HG03521 (cell line): ENCODE results near the gene TMEM184C.

Experiments
- ATAC-seq: cut with Tn5 transposase; IDR thresholded peaks from one replicate; pipeline ENCODE4 v1.9.1; 2021; ENCODE audit warnings: mild to moderate bottlenecking, moderate library complexity; ENCODE audit not compliant: unreplicated experiment

TMEM184C gene

DNA sequence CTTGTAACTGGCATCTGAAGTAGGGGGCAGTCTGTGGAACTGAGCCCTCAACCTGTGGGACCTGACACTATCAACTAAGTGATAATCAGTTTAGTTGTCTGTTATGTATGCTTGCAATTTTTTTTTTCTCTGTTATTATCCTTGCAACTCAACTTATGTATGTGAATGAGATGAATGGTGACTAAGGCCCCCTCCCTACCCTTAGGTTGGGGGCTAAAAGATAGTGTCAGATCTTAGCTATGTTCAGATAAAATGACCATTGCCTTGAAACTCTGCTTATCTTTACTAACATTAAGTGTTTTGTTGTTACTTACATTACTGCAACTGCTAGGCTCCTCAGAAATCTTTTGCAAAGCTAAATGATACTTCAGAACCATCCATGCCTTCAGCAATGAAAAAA lies 31.5 kb downstream of the TMEM184C start:
- ATAC-seq = no peak

DNA sequence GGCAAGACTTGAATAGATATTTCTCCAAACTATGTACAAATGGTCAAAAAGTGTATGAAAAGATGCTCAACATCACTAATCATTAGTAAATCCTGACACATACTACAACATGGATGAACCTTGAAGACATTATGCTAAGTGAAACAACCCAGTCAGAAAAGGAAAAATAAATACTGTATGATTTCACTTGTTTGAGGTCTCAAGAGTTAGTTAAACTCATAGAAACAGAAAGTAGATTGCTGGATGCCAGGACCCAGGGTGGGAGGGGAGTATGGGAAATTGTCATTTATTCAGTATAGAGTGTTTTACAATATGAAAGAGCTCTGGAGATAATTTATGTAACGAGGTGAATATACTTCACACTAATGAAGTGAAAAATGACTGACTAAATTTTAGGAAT lies 34.4 kb downstream of the TMEM184C start:
- ATAC-seq = no peak

DNA sequence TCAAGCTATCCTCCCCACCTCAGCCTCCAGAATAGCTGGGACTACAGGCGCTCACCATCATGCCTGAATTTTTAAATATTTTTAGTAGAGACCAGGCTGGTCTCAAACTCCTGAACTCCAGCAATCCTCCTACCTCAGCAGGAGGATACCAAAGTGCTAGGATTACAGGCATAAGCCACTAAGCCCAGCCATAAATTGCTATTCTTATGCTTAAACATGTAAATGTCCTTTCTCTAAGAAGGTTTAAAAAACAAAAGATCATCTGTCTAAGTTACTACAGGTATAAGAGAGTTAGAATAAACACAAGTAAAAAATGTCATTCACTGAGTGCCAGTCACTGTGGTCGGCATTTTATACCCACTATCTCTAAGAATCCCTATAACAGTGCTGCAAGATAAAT lies 38.4 kb downstream of the TMEM184C start:
- no peak for ATAC-seq

DNA sequence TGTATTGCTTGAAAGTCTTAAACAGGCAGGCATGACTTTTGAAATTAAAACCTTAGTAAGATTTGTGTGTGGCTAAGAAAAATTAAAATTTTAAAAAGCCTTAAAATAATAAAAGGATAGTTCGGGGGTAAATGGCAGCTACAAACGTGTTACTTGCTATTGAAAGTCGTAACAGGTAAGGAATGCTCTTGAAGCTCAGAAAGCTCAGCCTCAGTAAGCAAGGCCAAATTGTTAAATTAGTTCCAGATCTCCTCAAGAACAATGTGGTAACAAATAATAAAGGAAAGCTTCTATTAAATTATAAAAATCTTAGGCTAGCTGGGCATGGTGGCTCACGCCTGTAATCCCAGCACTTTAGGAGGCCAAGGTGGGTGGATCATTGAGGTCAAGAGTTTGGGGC lies 41.3 kb downstream of the TMEM184C start:
- ATAC-seq = no peak

DNA sequence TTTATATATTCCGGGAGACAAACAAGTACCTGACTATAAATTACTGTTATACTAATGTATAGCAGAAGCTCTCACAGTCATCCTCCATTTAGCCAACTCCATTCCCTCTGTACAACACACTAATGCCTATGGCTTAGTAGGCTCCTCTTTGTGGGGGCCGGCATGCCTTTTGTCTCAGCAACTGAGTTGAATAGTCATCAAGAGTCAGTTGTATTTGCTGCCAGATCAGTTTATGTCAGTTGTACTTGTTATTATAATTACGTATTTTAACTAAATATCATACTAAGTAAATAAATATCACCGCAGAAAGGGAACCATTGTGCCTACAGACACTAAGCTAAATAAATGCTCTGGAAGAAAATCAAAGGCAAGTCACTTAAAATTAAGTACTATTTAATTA lies 56.9 kb downstream of the TMEM184C start:
- no peak for ATAC-seq

DNA sequence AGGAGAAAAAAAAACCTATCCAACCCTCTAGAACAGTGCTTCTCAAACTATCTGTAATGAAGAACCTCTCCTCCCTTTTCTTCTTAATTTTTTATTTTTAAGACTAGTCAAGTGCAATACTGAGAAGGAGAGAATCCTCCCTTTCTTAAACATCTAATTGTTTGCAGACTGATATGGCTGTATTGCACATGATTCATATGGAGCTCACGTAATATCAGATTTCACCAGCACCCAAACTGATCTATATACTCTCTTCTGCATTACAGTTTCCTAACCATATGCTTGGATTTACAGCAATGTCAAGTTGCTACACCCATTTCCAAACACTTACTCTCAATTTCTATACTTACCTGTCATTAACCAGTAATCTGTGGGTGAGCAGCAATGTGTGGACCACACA lies 57.3 kb downstream of the TMEM184C start:
- no peak for ATAC-seq

DNA sequence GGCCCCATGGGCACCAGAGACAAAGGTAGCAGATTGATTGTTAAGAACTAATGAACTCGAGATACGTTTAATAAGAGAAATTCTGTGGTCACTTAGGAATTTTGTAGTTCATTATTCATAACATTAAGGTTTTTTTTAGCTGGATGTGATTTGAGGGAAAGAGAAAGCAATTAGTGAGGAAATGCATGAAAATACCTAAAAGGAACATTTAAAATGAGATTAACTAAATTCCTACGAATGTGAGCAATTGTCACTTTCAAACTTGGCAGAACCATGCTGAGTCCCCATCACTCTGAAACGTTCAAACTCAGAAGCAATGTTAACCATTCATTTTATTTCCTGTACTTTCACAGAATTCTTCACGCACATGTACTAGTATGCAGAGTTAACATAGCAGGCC lies 60.9 kb downstream of the TMEM184C start:
- ATAC-seq = no peak

DNA sequence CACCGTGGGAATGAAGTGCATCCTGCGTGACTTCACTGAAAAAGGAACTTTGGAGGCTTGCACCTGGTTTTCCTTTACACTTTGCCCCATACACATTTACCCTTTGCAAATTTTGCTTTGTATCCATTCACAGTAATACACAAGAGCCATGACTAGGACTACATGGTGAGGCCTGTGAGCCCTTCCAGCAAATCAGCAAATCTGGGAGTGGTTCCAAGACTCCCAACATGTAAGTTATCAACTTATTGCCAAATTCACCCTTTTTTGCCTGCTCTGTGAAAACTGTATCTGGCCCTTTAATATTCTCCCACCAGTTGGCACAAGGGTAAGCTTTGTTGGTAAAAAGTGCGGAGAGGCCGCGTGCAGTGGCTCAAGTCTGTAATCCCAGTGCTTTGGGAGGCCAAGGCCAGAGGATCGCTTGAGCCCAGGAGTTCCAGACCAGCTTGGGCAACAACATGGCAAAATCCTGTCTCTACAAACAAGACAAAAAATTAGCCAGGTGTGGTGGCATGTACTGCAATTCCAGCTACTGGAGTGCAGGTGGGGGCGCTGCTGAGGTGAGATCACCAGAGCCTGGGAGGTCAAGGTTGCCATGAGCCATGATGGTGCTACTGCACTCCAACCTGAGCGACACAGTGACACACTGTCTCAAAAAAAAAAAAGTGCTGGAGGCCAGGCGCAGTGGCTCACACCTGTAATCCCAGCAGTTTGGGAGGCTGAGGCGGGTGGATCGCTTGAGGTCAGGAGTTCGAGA lies 61.8 kb downstream of the TMEM184C start:
- ATAC-seq = no peak

DNA sequence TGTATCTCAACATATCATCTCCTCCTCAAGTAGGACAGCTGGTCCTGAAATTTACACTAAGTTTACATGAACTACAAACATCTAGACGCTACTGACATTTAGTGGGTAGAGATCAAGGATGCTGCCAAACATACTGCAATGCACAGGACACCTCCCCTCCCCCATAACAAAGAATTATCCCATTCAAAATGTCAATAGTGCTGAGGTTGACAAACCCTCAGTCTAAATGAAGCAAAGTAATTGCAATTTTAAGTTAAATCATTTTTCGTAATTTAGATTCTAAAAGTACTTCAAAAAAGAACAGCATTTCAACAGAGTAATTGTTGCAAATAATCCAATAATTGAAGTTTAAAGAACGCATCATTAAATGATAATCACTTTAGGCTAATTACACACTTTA lies 65.6 kb downstream of the TMEM184C start:
- ATAC-seq = no peak

DNA sequence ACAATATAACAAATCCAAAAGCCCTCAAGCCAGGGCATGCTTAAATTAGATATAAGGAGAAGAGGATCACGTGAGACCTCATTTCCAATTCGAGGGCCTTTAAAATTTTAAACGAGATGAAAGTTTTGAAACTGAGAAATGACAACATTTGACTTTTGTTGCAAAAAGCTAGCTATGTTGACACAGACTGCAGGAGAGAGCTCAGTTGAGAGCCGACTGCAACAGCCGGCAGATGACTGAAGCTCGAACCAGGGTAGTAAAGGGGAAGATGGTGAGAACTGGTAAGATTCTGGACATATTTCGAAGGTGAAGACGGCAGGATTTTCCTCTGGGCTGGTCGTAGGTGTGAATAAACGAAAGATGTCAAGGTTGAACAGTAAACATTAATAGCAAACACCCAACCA lies 66.0 kb downstream of the TMEM184C start:
- no peak for ATAC-seq

DNA sequence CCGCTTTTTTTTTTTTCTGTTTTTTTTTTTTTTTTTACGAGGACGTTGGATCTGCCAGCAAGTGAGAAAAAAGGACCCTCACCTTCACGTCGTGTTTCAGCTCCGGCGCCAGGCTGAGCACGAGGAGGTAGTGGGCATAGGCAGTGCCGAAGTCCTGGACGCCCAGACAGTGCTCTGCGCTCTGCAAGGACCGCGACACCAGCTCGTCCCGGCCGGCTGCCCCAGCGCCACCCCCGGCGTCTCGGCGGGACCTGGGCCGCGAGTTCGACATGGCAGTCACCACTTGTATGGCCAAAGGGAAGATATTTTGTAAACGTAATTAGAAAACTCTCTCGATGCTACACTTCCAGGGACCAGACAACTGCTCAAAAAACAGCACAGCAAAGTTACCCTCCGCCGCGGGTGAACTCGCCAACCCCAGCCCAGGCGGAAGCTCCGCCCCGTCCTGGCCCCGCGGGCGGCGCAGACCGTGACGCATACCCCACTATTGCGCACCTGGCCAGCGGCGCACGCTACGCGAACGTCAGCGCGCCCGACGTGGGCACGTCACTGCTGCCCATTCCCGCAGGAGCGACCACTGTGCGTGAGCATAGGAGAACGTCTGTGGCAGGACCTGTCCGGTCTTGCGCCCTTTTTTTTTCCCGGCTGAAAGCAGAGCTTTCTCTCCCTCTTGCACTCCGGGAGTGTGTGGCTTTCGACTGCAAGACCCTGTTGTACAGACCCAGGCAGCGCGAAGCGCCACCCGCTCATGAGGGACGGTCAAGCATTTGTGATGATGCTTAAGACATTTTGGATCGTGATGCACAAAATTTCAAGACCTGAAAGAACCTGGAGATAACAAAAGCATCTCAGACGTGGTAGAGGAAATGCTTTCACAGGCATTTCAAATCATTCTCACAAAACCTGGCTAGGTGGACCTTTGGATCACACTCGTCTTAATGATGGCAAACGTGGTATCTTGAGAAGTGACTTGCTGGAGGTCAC lies 66.8 kb downstream of the TMEM184C start, which contains the start of gene PRMT9:
Gene PRMT9 (minus strand): TSS at position 447 of the 984 bp plus-strand sequence. CDS start 176 bp downstream, at position 271.
- ATAC-seq = peak; percentile 99

DNA sequence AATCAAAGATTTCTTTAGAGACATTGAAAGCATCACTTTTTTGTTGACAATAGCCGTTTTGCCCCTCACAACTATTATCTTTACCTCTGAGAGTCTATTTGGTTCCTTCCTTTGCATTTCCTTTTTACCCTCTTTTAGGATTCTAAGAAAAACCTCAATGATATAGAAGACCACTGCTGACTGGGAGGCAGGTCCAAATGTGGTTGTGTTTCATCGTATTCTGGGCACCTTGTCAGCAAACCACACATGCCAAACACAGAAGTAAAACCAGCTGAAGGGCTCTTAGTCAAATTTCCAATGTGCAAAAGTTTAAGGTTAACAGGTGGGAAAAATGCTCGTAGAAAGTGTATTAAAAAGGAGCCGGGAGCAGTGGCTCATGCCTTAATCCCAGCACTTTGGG lies 71.9 kb downstream of the TMEM184C start:
- no peak for ATAC-seq

DNA sequence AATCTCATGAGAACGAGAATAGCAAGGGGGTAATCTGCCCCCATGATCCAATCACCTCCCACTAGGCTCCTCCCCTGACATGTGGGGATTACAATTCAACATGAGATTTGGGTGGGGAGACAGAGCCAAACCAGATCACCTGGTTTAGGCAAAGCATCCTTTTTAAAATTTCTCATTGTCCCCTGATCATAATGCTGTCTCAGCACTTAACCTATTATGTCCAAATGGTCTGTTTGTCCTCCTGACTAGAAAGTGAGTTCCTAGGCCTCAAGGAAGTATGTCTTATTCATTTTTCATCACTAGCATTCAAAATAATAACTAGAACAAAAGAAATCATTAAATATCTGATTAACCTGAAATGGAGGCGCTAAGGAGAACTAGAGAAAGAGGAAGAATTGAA lies 74.6 kb downstream of the TMEM184C start:
- no peak for ATAC-seq

DNA sequence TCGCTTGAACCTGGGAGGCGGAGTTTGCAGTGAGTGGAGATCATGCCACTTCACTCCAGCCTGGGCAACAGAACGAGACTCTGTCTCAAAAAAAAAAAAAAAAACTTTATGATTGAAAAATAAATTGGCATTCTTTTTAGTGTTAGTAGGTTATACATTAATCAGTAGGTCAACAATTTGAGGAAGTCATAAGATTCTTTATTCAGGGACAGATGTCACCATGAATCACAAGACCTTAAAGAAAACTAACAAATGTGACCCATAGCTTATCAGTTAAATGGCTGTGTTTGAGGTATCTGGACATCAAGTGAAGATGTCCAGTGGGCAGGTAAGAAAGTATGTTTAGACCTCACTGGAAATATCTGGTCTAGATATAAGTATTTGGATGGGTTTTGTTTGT lies 76.0 kb downstream of the TMEM184C start:
- no peak for ATAC-seq

DNA sequence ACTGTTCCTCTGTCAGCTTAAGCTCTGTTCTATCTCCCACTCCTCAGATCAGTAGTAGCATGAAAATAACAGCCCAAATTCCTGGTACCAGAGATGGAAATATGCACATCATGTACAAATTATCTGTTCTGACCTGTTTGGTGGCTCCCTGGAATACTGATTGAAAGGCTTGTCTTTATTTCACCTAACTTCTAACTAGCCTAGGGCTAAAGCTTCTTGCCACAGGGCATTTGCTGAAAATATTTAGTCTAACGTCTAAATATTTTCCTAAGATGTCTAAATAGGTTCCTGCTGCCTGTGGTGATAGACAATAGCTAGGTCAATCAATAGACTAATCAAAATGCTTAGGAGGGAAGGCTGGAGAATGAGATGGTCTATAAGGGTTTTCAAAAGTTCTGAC lies 79.7 kb downstream of the TMEM184C start:
- no peak for ATAC-seq

DNA sequence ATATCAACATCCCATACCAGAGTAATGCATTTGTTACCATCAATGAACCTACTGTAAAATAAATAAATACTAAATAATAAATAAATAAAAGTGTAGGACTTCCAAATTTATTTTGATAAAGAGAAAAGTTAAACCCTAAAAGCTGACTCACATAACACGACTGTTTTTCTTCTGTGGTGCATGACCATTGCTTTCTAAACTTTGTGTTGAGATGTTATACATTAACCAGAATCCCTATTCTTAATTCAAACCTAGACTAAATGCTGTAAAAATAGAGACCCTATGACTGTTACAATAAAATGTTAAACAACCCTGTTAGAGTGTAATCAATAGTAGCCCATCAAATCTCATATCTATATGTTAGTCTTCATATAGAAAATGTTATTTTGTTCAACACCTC lies 87.6 kb downstream of the TMEM184C start:
- no peak for ATAC-seq

DNA sequence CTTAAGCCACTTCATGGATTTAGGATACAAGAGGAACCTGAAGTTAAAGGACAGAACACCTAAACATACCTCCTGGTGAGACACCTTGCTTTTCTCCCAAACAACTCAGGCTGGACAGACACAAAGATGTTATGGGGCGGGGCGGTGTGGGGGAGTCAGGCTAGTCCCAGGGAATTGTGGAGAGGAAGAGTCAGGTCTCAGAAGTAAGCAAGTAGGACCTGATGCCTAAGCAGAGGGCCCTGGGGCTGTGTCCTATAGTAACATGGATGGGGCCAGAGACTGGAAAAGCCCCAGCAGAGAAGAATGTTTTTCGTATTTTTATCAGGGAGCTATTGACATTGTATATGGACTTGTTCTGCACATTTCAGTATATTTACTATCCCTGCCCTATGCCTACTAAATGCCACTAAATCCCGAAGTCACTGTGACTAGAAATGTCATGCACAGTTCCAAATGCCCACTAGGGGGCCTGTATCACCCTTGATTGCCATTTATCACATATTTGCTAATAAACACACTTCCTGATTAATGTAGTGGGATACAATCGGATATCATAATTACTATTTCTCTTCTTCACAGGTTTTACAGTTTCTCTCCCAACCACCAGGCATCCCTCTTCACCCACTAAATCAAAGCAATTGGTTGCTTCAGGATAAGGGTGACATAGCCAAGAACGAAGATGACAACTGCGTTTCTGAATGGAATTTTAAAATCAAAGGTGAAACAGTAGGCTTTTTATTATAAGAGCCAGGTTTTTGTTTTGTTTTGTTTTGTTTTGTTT lies 90.9 kb downstream of the TMEM184C start:
- ATAC-seq = peak; percentile 73

DNA sequence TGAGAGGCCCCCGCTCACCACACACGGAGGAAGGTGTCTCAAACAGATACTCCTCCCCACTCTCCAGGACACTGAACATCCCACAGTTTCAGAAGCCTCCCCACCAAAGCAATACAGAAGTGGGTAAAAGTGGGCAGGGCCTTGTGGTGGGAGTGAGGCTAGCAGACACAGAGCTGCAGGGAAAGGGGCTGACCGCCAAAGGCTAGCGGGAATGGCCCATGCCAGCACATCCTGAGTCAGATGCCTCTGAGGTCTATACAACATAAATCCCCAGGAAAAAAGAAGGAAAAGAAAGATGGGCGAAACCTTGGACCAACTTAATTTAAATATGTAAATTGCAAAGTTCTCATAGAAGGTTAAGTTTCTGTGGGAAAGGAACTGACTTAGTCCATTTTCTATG lies 92.8 kb downstream of the TMEM184C start:
- ATAC-seq = no peak

DNA sequence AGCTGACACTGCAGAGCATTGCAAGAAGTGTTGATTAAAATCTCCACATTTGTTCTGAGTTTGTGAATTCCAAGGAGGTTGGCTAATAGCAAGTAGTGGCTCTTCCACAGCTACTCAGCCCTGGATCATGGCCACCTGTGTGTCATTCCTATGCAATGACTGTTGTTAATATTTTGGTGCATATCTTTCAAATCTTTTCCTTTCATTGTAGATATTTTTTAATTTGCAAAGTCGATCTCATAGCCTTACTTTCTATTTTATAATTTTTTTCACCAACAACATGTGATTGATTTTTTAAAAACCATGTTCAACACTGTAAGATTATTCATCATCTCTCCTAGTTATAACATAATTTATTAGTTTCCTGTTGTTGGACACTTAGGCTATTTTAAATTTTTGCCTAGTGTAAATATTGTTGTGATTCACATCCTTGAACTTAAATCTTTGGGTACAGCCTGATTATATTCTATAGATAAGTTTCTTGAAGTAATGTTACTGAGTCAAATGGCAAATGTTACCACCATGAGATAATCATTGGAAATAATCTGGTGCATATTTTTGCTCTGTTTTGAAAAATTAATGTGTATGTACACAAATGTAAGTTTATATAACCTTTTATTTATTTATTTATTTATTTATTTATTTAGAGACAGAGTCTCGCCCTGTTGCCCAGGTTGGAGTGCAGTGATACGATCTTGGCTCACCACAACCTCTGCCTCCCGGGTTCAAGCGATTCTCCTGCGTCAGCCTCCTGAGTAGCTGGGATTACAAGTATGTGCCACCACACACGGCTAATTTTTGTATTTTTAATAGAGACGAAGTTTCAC lies 97.6 kb downstream of the TMEM184C start:
- no peak for ATAC-seq

DNA sequence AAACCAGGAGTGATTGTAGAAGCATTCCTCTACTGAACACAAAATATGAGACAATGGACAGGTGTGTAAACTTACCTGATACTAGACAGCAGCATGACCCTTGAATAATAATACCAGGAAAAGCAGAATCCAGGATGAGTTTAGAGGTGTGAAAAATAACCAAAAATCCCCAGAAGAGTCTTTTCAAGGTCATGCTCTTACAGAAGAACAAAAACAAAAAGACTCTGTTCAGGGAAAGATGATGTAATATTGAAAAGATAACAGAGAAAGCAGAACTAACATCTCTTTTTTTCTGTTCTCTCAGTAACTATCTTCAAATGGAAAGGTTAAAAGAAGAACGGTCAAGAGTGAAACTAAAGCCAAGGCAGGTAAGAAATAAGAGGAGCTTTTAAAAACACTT lies 100.7 kb downstream of the TMEM184C start:
- peak; percentile 78 for ATAC-seq
